T-cell (primary cell): ENCODE results near the gene PPP1R36. TPM values are rescaled to one million over a fixed set of nuclear protein-coding genes. Genes with fewer than 3 reads are reported as not detected.

Experiments
- ATAC-seq, 4 experiments: fragments of 200-7000 bp in 3 of 4; fragments of 150-1000 bp in 1 of 4; cut with Tn5 transposase; replicated peaks in 1 of 4; 1 replicate in 3 of 4; 2 replicates in 1 of 4; pipeline ENCODE4 v1.10.0; 2021; ENCODE audit warnings: moderate library complexity in 3 of 4, mild to moderate bottlenecking in 2 of 4, moderate number of reproducible peaks in 1 of 4
- CTCF ChIA-PET, 2 donors: fragments of 300-600 bp; sonication (Branson Sonifier 250); formaldehyde crosslinking; loops; one replicate each; lab custom pipeline; 2022; ENCODE audit warnings: antibody characterized with exemption in 2 of 2; lab: Charles Lee
- POLR2A ChIA-PET, 2 donors: fragments of 300-600 bp; sonication (Branson Sonifier 250); formaldehyde crosslinking; loops; one replicate each; lab custom pipeline; 2022; ENCODE audit warnings: antibody characterized with exemption in 2 of 2; lab: Charles Lee
- DNase-seq, 35 experiments: peaks; one replicate each; pipeline versions ENCODE4 v3.0.0 to v3.0.0-alpha.2; 2013 to 2023
- H3K27ac ChIP-seq: one replicate; pipeline ENCODE4 v1.5.1; 2013; ENCODE audit warnings: low read length
- H3K27me3 ChIP-seq, 2 experiments: replicated peaks in 1 of 2; 1 replicate in 1 of 2; 2 replicates in 1 of 2; pipeline versions ENCODE4 v1.6.1 to v1.7.0; 2013; ENCODE audit warnings: low read length in 1 of 2, mixed read lengths in 1 of 2; ENCODE audit not compliant: control insufficient read depth in 2 of 2, insufficient read depth in 2 of 2; ENCODE audit errors: extremely low read depth in 1 of 2
- H3K36me3 ChIP-seq, 2 donors: 1 replicate in 1 of 2; 2 replicates in 1 of 2; pipeline versions ENCODE4 v1.6.1 to v1.7.0; 2013; ENCODE audit warnings: low read length in 1 of 2; ENCODE audit not compliant: control insufficient read depth in 2 of 2, insufficient read depth in 1 of 2; ENCODE audit errors: extremely low read depth in 1 of 2
- H3K4me1 ChIP-seq, 2 experiments: 1 replicate in 1 of 2; 2 replicates in 1 of 2; pipeline versions ENCODE4 v1.6.1 to v1.7.0; 2013; ENCODE audit warnings: low read length in 2 of 2, mixed read lengths in 1 of 2; ENCODE audit not compliant: insufficient read depth in 2 of 2, control insufficient read depth in 1 of 2; ENCODE audit errors: extremely low read depth in 1 of 2
- H3K4me3 ChIP-seq, 2 donors: 1 replicate in 1 of 2; 2 replicates in 1 of 2; pipeline versions ENCODE4 v1.5.1 to v1.7.0; 2013; ENCODE audit warnings: mild to moderate bottlenecking in 2 of 2, low read length in 1 of 2, moderate library complexity in 1 of 2; ENCODE audit not compliant: control insufficient read depth in 1 of 2; ENCODE audit errors: extremely low read depth in 1 of 2
- H3K9me3 ChIP-seq: 2 replicates; pipeline ENCODE4 v1.7.0; 2013
- H3K27ac Mint-ChIP-seq, 2 donors: one replicate each; pipeline ENCODE4 v1.8.0; 2020 to 2021; ENCODE audit warnings: mild to moderate bottlenecking in 2 of 2, mixed read lengths in 2 of 2
- H3K27me3 Mint-ChIP-seq, 2 donors: one replicate each; pipeline ENCODE4 v1.8.0; 2021 to 2022; ENCODE audit warnings: mixed read lengths in 2 of 2
- H3K36me3 Mint-ChIP-seq: one replicate; pipeline ENCODE4 v1.8.0; 2021; ENCODE audit warnings: mixed read lengths
- H3K4me1 Mint-ChIP-seq, 3 donors: one replicate each; pipeline ENCODE4 v1.8.0; 2020 to 2022; ENCODE audit warnings: mixed read lengths in 3 of 3, mild to moderate bottlenecking in 1 of 3
- H3K4me3 Mint-ChIP-seq, 3 donors: one replicate each; pipeline ENCODE4 v1.8.0; 2020 to 2022; ENCODE audit warnings: mild to moderate bottlenecking in 3 of 3, mixed read lengths in 3 of 3, moderate library complexity in 3 of 3
- H3K9me3 Mint-ChIP-seq, 3 donors: one replicate each; pipeline ENCODE4 v1.8.0; 2020 to 2022; ENCODE audit warnings: mixed read lengths in 3 of 3
- WGBS: methylation state at CpG from one replicate; pipeline ENCODE4 v1.1.5; 2013; ENCODE audit warnings: missing lambda C conversion rate; ENCODE audit not compliant: insufficient coverage; 5-methylcytosine and 5-hydroxymethylcytosine counted together
- total RNA-seq, 35 experiments: library from RNA in 6 of 35; stranded (reverse) in 6 of 35; fragments of 120-200 nt in 1 of 35; gene quantifications; one replicate each; pipeline versions ENCODE4 v1.2.1 to v1.2.4 and lab custom pipeline; 2013 to 2026

The PPP1R36 gene, protein sequence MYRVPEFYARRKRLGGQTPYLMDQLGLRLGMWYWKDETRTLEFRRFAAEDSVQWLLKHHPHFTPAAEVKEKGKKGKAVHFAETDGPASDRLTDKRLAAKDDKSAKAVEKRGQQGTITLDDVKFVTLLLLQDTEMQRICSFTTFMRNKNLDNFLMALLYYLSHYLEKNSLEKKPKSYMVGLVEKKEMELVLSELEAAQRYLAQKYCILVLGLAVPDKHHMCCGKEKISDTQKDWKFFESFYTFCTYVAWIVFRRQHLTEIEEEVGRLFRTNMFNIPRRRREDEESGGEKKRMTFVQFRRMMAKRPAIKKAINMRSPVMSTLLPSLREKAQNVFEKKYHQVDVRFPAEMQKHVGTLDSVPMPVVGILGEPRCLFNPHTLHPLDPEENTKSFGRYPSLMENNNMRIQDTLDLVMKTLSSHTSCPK
- total RNA-seq (not detected), total RNA-seq (lab: John Stamatoyannopoulos, UW) (0 to 0.34 (median 0.18) reads per million in 29 experiments)
- total RNA-seq (2013), result 0.31 TPM

DNA sequence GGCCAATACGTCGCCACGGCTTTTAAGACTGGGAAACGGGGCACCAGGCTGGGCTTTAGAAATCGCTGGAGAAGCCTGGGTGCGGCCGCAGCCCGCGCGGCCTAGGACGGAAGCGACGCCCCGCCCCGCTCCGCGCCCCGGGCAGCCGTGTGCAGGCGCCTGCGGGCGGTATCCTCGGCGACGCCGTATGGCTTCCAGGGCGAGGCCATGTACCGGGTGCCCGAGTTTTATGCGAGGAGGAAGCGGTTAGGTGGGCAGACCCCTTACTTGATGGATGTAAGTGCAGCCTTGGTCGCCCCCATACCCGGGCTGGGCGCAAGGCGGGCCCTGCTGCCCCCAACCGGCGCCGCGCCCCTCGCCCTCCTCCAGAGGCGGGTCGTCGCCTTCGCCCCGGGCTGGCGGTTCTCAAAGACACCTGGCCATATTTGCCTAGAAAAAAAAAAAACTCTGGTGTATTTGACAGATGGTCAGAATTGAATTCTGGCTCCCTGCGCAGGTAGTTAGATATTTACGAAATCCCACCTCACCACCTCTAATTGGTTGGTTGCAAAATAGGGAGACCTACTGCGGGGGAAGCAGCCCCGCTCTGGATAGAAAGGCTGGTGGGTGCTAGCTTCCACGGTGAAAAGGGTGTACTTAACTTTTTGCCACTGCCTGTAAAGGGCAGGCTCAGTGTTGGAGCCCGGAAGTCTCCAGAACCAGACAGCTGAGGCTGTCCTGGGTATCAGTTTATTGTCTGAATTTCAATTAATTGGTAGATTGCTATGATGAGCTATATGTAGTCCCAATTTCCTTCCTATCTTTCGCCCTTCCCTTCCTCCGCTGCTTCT is at the start of gene PPP1R36:
PPP1R36 (plus strand) TSS at position 171 of the 830 bp plus-strand sequence; CDS start at position 208, 37 bp downstream.
- WGBS, result 3% methylated on average over 35 of the region's 54 CpGs
- Histone ChIP-seq H3K4me1 (peaks cover 7 to 13% of the 10 kb centered on the region in 2 experiments), H3K27me3 (peaks cover 0 to 3% of the 10 kb centered on the region in 2 experiments), H3K4me3 (peak within 1 kb of the TSS; percentile 29 to 71), H3K9me3 (no peaks in the 10 kb centered on the region), H3K36me3 (no peaks in the 10 kb centered on the region), H3K27ac (no peak within 1 kb of the TSS)
- peak; percentile 93 to 99 (median 96) for ATAC-seq
- Mint-ChIP-seq H3K27me3 (peaks cover 0 to 8% of the 10 kb centered on the region in 2 donors), H3K9me3 (no peaks in the 10 kb centered on the region), H3K27ac (peak within 1 kb of the TSS in 1 of 2 donors; percentile 48), H3K36me3 (no peaks in the 10 kb centered on the region), H3K4me1 (peaks cover 15 to 18% (median 16%) of the 10 kb centered on the region in 3 donors), H3K4me3 (peak within 1 kb of the TSS; percentile 54 to 73 (median 69))
- POLR2A ChIA-PET, result interaction anchor here in 1 of 2 donors (0.7 kb wide), 2 partner anchors 19 to 149 kb away, joined by 3 to 7 read pairs; no protein-coding TSS in a partner anchor
- peak in 27 of 35 experiments; percentile 17 to 67 (median 33) for DNase-seq
- CTCF ChIA-PET, result interaction anchor here (0.7 to 0.9 kb wide), 3 partner anchors 8 to 227 kb away, joined by 3 to 4 read pairs (median 3); no protein-coding TSS in a partner anchor

DNA sequence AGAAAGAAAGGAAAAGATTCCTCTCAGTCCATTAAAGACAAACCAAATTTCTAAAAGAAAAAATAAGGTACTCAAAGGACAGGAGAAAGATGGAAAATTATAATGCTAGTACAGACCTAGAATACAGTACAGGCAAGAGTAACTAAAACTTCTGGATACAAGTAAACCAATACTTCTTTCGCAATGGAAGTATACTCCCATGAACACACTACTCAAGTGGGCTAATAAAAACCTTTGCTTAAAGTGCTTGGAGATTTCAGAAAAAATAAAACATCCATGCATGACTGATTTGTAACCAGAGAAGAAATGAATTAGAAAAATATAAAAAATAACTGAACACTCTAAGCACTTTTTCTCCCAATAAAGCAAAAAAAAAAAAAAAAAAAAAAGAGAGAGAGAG is 49.7 kb upstream of the PPP1R36 start:
- H3K4me1 Mint-ChIP-seq, result peaks cover 58 to 72% (median 69%) of the 10 kb centered on the region in 3 donors
- ATAC-seq, result no peak
- H3K27me3 Mint-ChIP-seq, result no peaks in the 10 kb centered on the region
- peaks cover 23% of the 10 kb centered on the region for H3K36me3 Mint-ChIP-seq
- Histone ChIP-seq H3K4me1 (peaks cover 43 to 48% of the 10 kb centered on the region in 2 experiments), H3K4me3 (peak overlapping the region in 1 of 2 donors; percentile 15), H3K27ac (peak overlapping the region; percentile 100), H3K27me3 (no peaks in the 10 kb centered on the region), H3K9me3 (no peaks in the 10 kb centered on the region), H3K36me3 (peaks cover 3 to 11% of the 10 kb centered on the region in 2 donors)
- no peaks in the 10 kb centered on the region for H3K9me3 Mint-ChIP-seq
- DNase-seq, result no peak
- POLR2A ChIA-PET, result no interaction called here
- no CpG with 5 or more reads among the region's 1 CpG for WGBS
- peak overlapping the region; percentile 78 to 92 (median 91) for H3K4me3 Mint-ChIP-seq
- H3K27ac Mint-ChIP-seq, result peak overlapping the region; percentile 97 to 99
- CTCF ChIA-PET, result interaction anchor here in 1 of 2 donors (0.6 to 3.6 kb wide), 3 partner anchors 11 to 26 kb away, joined by 3 to 28 read pairs (median 6); no protein-coding TSS in a partner anchor

DNA sequence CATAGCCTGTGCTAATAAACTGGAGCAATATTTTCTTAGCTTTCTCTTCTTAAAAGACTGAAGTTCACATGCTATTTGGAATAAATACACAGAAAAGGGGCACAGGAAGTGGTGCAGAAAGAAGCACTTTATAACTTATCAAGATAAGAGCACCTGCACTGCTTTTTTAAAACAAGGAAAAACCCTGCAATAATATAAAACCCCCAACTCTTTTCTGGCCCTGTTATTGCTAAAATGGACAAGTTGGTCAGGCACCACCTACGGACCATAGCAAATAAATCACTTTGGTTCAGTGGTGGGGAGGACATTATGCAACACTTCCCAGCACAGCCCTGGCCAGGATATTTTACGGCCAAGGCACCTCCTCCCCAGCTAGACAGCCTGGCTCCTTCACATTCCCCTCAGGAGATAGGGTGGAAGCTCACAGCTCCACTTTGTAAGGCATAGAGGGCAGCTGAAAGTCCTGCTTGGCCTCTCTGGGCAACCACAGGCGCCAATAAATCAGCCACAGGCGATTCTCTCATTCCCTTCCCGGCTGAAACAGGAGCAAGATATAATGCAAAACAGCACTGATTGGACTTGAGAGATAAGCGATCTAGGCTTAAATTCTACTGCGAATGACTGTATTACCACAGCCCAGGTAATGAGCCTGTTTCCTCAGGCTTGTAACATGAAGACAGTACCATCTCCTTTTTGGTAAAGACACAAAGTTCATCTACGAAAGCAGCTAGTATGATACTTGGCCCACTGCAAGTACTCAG is 48.2 kb upstream of the PPP1R36 start:
- Mint-ChIP-seq H3K4me3 (peak overlapping the region; percentile 91 to 95 (median 92)), H3K27me3 (no peaks in the 10 kb centered on the region), H3K36me3 (peaks cover 19% of the 10 kb centered on the region), H3K4me1 (peaks cover 53 to 72% (median 66%) of the 10 kb centered on the region in 3 donors), H3K9me3 (no peaks in the 10 kb centered on the region), H3K27ac (peak overlapping the region; percentile 97 to 99)
- DNase-seq (peak in 7 of 35 experiments; percentile 6 to 57 (median 19)), ATAC-seq (no peak)
- Histone ChIP-seq H3K27ac (peak overlapping the region; percentile 100), H3K4me3 (peak overlapping the region; percentile 93 to 99), H3K27me3 (no peaks in the 10 kb centered on the region), H3K4me1 (peaks cover 45% of the 10 kb centered on the region in 2 experiments), H3K36me3 (peaks cover 0 to 8% of the 10 kb centered on the region in 2 donors), H3K9me3 (no peaks in the 10 kb centered on the region)
- 0% methylated on average over 7 of the region's 8 CpGs for WGBS
- ChIA-PET POLR2A (interaction anchor here (0.5 to 1.3 kb wide), 7 partner anchors 8 to 21 kb away, joined by 3 to 15 read pairs (median 4); no protein-coding TSS in a partner anchor), CTCF (interaction anchor here (0.6 to 3.6 kb wide), 11 partner anchors 8 to 136 kb away, joined by 3 to 28 read pairs (median 3); no protein-coding TSS in a partner anchor)

DNA sequence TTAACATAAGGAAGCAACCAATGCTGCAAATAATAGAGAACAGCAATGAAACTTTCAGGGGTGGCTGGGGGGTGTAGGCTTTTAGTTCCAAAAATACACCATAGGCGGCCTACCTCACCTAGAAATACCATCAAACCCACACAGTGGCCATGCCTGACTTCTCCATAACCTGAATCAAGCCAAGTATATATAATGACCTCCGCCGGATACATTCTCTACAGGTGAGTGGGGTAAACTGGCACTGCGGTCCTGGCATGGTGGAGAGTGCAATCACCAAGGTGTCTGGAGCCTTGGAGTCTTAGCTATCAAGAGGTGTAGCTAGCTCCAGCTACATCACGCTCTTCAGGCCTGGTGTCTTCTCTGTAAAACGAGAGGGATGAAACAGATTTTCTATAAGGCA is 47.3 kb upstream of the PPP1R36 start:
- Mint-ChIP-seq H3K36me3 (peaks cover 15% of the 10 kb centered on the region), H3K4me1 (peaks cover 55 to 72% (median 67%) of the 10 kb centered on the region in 3 donors)
- POLR2A ChIA-PET, result interaction anchor here (0.5 to 1.3 kb wide), 12 partner anchors 10 to 639 kb away, joined by 3 to 17 read pairs (median 4); no protein-coding TSS in a partner anchor

DNA sequence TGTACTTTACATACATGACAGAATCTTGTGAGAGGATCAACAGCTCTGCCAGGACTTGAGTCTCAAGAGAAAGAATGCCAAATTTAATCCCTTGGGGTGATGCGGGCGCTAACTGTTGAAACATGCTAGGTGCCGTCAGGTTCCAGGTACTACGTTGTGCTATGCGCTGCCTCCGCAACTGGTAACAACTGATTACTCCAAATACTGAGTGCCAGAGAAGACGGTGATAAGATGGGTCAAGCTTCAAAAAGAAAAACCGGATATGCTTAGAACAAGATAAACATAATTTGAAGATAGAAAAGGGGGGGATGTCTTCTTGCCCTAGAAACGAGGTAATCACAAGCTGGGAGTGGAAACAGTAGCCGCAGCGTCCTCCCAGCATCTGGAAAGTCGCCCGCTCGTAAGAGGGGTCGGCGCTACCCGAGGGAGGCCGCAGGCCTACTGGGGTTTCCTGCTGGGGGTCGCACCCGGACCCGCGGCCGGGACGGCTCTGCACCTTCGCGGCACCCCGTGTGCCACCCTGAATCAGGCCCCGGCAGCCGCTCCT is 46.8 kb upstream of the PPP1R36 start:
- peaks cover 55 to 72% (median 67%) of the 10 kb centered on the region in 3 donors for H3K4me1 Mint-ChIP-seq
- WGBS, result 0% methylated on average over 26 of the region's 29 CpGs
- Histone ChIP-seq H3K9me3 (no peaks in the 10 kb centered on the region), H3K4me1 (peaks cover 45 to 54% of the 10 kb centered on the region in 2 experiments), H3K36me3 (peaks cover 0 to 6% of the 10 kb centered on the region in 2 donors), H3K4me3 (peak overlapping the region; percentile 93 to 99), H3K27me3 (no peaks in the 10 kb centered on the region), H3K27ac (peak overlapping the region; percentile 100)
- ChIA-PET POLR2A (interaction anchor here (0.5 to 1.9 kb wide), 14 partner anchors 9 to 861 kb away, joined by 3 to 17 read pairs (median 4); no protein-coding TSS in a partner anchor), CTCF (interaction anchor here (0.6 to 3.6 kb wide), 7 partner anchors 8 to 115 kb away, joined by 3 to 28 read pairs (median 4); partner anchors contain the start of gene MTHFD1 (in 1 of the 2))
- ATAC-seq, result no peak
- peak overlapping the region; percentile 91 to 95 (median 92) for H3K4me3 Mint-ChIP-seq
- no peaks in the 10 kb centered on the region for H3K27me3 Mint-ChIP-seq
- peaks cover 12% of the 10 kb centered on the region for H3K36me3 Mint-ChIP-seq
- DNase-seq, result peak in 13 of 35 experiments; percentile 5 to 58 (median 20)
- no peaks in the 10 kb centered on the region for H3K9me3 Mint-ChIP-seq
- H3K27ac Mint-ChIP-seq, result peak overlapping the region; percentile 97 to 99

More for the DNA sequence above, 47.3 kb upstream of the PPP1R36 start:
- H3K27ac ChIP-seq, result peak overlapping the region; percentile 100
- peak overlapping the region; percentile 93 to 99 for H3K4me3 ChIP-seq
- Mint-ChIP-seq H3K9me3 (no peaks in the 10 kb centered on the region), H3K27me3 (no peaks in the 10 kb centered on the region), H3K27ac (peak overlapping the region; percentile 97 to 99), H3K4me3 (peak overlapping the region; percentile 91 to 95 (median 92))
- no peaks in the 10 kb centered on the region for H3K27me3 ChIP-seq
- ATAC-seq (no peak), DNase-seq (peak in 15 of 35 experiments; percentile 5 to 59 (median 17))
- peaks cover 0 to 8% of the 10 kb centered on the region in 2 donors for H3K36me3 ChIP-seq
- H3K4me1 ChIP-seq, result peaks cover 45 to 49% of the 10 kb centered on the region in 2 experiments
- no peaks in the 10 kb centered on the region for H3K9me3 ChIP-seq
- CTCF ChIA-PET, result interaction anchor here (0.6 to 3.6 kb wide), 9 partner anchors 9 to 114 kb away, joined by 3 to 28 read pairs (median 3); partner anchors contain the start of gene MTHFD1 (in 1 of the 2)
- WGBS, result 0% methylated on average over 2 of the region's 6 CpGs
